HepG2 (cell line): ENCODE results near the gene YIPF3. TPM values are rescaled to one million over a fixed set of nuclear protein-coding genes. Genes with fewer than 3 reads are reported as not detected.

Experiments
- ATAC-seq: fragments of 200-7000 bp; cut with Tn5 transposase; 3 replicates; pipeline ENCODE4 v1.9.1; 2020; ENCODE audit warnings: mild to moderate bottlenecking, moderate library complexity
- BruUV-seq: library from RNA; stranded (reverse); fragments of 400-500 nt; replicated peaks from 2 replicates; lab custom pipeline; 2021; lab: Mats Ljungman, UMichigan
- CTCF ChIA-PET: fragments of 300-600 bp; formaldehyde crosslinking; extraction: SDS; loops from one replicate; lab custom pipeline; 2021; ENCODE audit warnings: low total read pairs, inconsistent platforms, low intra/inter-chr PET ratio; lab: Yijun Ruan, JAX
- POLR2A ChIA-PET: fragments of 350-600 bp; sonication (Branson Sonifier 250); formaldehyde crosslinking; loops from one replicate; lab custom pipeline; 2020; ENCODE audit warnings: antibody characterized with exemption, inconsistent platforms; lab: Yijun Ruan, JAX
- DNase-seq: peaks from one replicate; pipeline ENCODE4 v3.0.0-alpha.2; 2015; ENCODE audit warnings: low spot score
- FAIRE-seq: peaks from 3 replicates; lab custom pipeline; 2011; peaks lifted over from hg19 to GRCh38; lab: Jason Lieb, UNC
- H2AFZ ChIP-seq: one replicate; pipeline ENCODE4 v1.6.1; 2011; ENCODE audit warnings: low read length, inconsistent platforms
- H3K27ac ChIP-seq: fragments of 300-600 bp; 3 replicates; pipeline ENCODE4 v1.8.0; 2011; ENCODE audit warnings: mixed run types, mild to moderate bottlenecking, mixed read lengths, low read length, inconsistent platforms; ENCODE audit not compliant: insufficient read depth; ENCODE audit errors: extremely low read length
- H3K27me3 ChIP-seq, 2 experiments: fragments of 200-600 bp in 1 of 2; 2 replicates in 1 of 2; 3 replicates in 1 of 2; pipeline versions ENCODE4 v1.6.0 to v1.8.0; 2011; ENCODE audit warnings: low read length in 2 of 2, mild to moderate bottlenecking in 2 of 2, moderate library complexity in 2 of 2, inconsistent platforms in 1 of 2; ENCODE audit not compliant: insufficient read depth in 2 of 2, control insufficient read depth in 1 of 2
- H3K36me3 ChIP-seq, 2 experiments: fragments of 200-600 bp in 1 of 2; replicated peaks in 1 of 2; 2 replicates in 1 of 2; 3 replicates in 1 of 2; pipeline versions ENCODE4 v1.5.1 to v1.8.0; 2011; ENCODE audit warnings: low read length in 2 of 2, inconsistent platforms in 1 of 2; ENCODE audit not compliant: insufficient read depth in 2 of 2, control insufficient read depth in 1 of 2
- H3K4me1 ChIP-seq: 2 replicates; pipeline ENCODE4 v1.5.1; 2012; ENCODE audit warnings: low read length, inconsistent platforms; ENCODE audit not compliant: insufficient read depth
- H3K4me2 ChIP-seq: 2 replicates; pipeline ENCODE4 v1.6.0; 2011; ENCODE audit warnings: low read depth, low read length, inconsistent platforms
- H3K4me3 ChIP-seq, 3 experiments: fragments of 200-600 bp in 1 of 3; sonication (generic), shearing (Covaris generic) in 1 of 3; replicated peaks in 1 of 3; 2 replicates each; pipeline ENCODE4 v1.5.1; 2011 to 2016; ENCODE audit warnings: low read length in 3 of 3, inconsistent platforms in 2 of 3, low read depth in 2 of 3, mild to moderate bottlenecking in 2 of 3, control low read depth in 1 of 3, mixed read lengths in 1 of 3; ENCODE audit not compliant: insufficient read depth in 1 of 3
- H3K79me2 ChIP-seq: one replicate; pipeline ENCODE4 v1.6.1; 2011; ENCODE audit warnings: low read length, inconsistent platforms; ENCODE audit not compliant: insufficient read depth
- H3K9ac ChIP-seq: 2 replicates; pipeline ENCODE4 v1.6.0; 2011; ENCODE audit warnings: mild to moderate bottlenecking, low read depth, low read length, inconsistent platforms; ENCODE audit not compliant: insufficient read depth
- H3K9me3 ChIP-seq: 2 replicates; pipeline ENCODE4 v1.5.1; 2012; ENCODE audit warnings: mild to moderate bottlenecking, low read length
- H4K20me1 ChIP-seq: 2 replicates; pipeline ENCODE4 v1.6.0; 2011; ENCODE audit warnings: inconsistent platforms, mild to moderate bottlenecking, low read length, moderate library complexity; ENCODE audit not compliant: insufficient read depth
- ARNTL ChIP-seq: sonication (generic); formaldehyde crosslinking; IDR thresholded peaks from 2 replicates; pipeline ENCODE4 v1.4.0; 2020; ENCODE audit warnings: mild to moderate bottlenecking, missing genetic modification reagents
- BCL6 ChIP-seq: IDR thresholded peaks from 2 replicates; pipeline ENCODE4 v1.6.1; 2016; ENCODE audit warnings: missing genetic modification reagents, missing compliant biosample characterization
- BRCA1 ChIP-seq: sonication (generic); formaldehyde crosslinking; IDR thresholded peaks from 2 replicates; pipeline ENCODE4 v1.4.0; 2020; ENCODE audit warnings: missing genetic modification reagents
- CENPX ChIP-seq: sonication (generic); formaldehyde crosslinking; IDR thresholded peaks from 2 replicates; pipeline ENCODE4 v1.9.0; 2021; ENCODE audit warnings: mild to moderate bottlenecking, missing genetic modification reagents, moderate library complexity
- ELF3 ChIP-seq: IDR thresholded peaks from 2 replicates; pipeline ENCODE4 v1.6.1; 2016; ENCODE audit warnings: missing genetic modification reagents, missing compliant biosample characterization
- FOXP1 ChIP-seq, 2 experiments: fragments of 450-650 bp in 1 of 2; IDR thresholded peaks; 2 replicates each; pipeline ENCODE4 v1.6.1; 2017 to 2018; ENCODE audit warnings: antibody characterized with exemption in 1 of 2
- HNF1B ChIP-seq: sonication (generic); formaldehyde crosslinking; IDR thresholded peaks from 2 replicates; pipeline ENCODE4 v1.5.1; 2020; ENCODE audit warnings: mild to moderate bottlenecking, moderate library complexity, missing genetic modification reagents
- KLF12 ChIP-seq: sonication (generic); formaldehyde crosslinking; IDR thresholded peaks from 2 replicates; pipeline ENCODE4 v1.4.0; 2020; ENCODE audit warnings: missing genetic modification reagents, borderline replicate concordance
- KMT2B ChIP-seq: IDR thresholded peaks from 2 replicates; pipeline ENCODE4 v1.6.1; 2016; ENCODE audit warnings: missing genetic modification reagents, missing compliant biosample characterization
- MAFF ChIP-seq: IDR thresholded peaks from 2 replicates; pipeline ENCODE4 v1.6.1; 2011; ENCODE audit warnings: low read depth, low read length, improper control_type of control experiment
- NCOA2 ChIP-seq: sonication (generic); formaldehyde crosslinking; IDR thresholded peaks from 2 replicates; pipeline ENCODE4 v1.8.0; 2022; ENCODE audit warnings: inconsistent platforms
- NFATC3 ChIP-seq: sonication (generic); formaldehyde crosslinking; IDR thresholded peaks from 2 replicates; pipeline ENCODE4 v1.5.1; 2020; ENCODE audit warnings: mild to moderate bottlenecking, missing genetic modification reagents
- NFE2L1 ChIP-seq: sonication (generic); formaldehyde crosslinking; IDR thresholded peaks from 2 replicates; pipeline ENCODE4 v1.4.0; 2020; ENCODE audit warnings: missing genetic modification reagents, mild to moderate bottlenecking, borderline replicate concordance
- NR2F6 ChIP-seq, 2 experiments: IDR thresholded peaks; 2 replicates each; pipeline ENCODE4 v1.6.1; 2016; ENCODE audit warnings: antibody characterized with exemption in 1 of 2, mild to moderate bottlenecking in 1 of 2
- PTBP1 ChIP-seq: fragments of 200-400 bp; formaldehyde crosslinking; IDR thresholded peaks from 2 replicates; pipeline ENCODE4 v1.6.1; 2018; ENCODE audit warnings: low read length, low read depth; ENCODE audit not compliant: poor library complexity, severe bottlenecking
- RARA ChIP-seq: IDR thresholded peaks from 2 replicates; pipeline ENCODE4 v1.6.1; 2016; ENCODE audit warnings: missing genetic modification reagents, missing compliant biosample characterization
- SOX13 ChIP-seq, 3 experiments: fragments of 450-650 bp in 1 of 3; sonication (generic) in 1 of 3; formaldehyde crosslinking in 1 of 3; IDR thresholded peaks in 2 of 3; conservative IDR thresholded peaks in 1 of 3; 2 replicates each; pipeline versions ENCODE4 v1.5.0 to v1.6.1; 2016 to 2020; ENCODE audit warnings: antibody characterized with exemption in 1 of 3, mild to moderate bottlenecking in 1 of 3, missing compliant biosample characterization in 1 of 3, missing genetic modification reagents in 1 of 3, moderate library complexity in 1 of 3
- SOX5 ChIP-seq: IDR thresholded peaks from 2 replicates; pipeline ENCODE4 v1.6.1; 2016; ENCODE audit warnings: borderline replicate concordance
- TGIF2 ChIP-seq: IDR thresholded peaks from 2 replicates; pipeline ENCODE4 v1.6.1; 2016; ENCODE audit warnings: control low read depth, missing compliant biosample characterization
- ZNF30 ChIP-seq: sonication (generic); formaldehyde crosslinking; IDR thresholded peaks from 2 replicates; pipeline ENCODE4 v1.5.0; 2020; ENCODE audit warnings: mild to moderate bottlenecking, missing genetic modification reagents
- WGBS: methylation state at CpG from one replicate; pipeline ENCODE4 v1.1.6; 2017; ENCODE audit warnings: low lambda C conversion rate; 5-methylcytosine and 5-hydroxymethylcytosine counted together
- in situ Hi-C: cut with HindIII; loops from 2 replicates; pipeline ENCODE4 v1.10.0; 2017; ENCODE audit warnings: low pct_unique_long_range_greater_than_20kb; ENCODE audit not compliant: extremely low pct_ligation_motif_present
- intact Hi-C: fragments of 100-400 bp; cut with micrococcal nuclease; formaldehyde crosslinking; loops from one replicate; pipeline ENCODE4 v1.10.0; 2022; ENCODE audit not compliant: unreplicated experiment
- polyA plus RNA-seq, 8 experiments: library from polyadenylated mRNA; depleted of rRNA in 3 of 8; stranded (reverse) in 7 of 8; unstranded in 1 of 8; fragments of >200 nt; fragmentation: Illumina TruSeq in 4 of 8; extraction: Trizol in 4 of 8; gene quantifications; 2 replicates each; pipeline versions ENCODE4 v1.2.1 to v1.2.3, GENCODE V29; 2011 to 2016; ENCODE audit warnings: low read depth in 4 of 8, missing spikeins in 1 of 8, mixed read lengths in 1 of 8; ENCODE audit not compliant: insufficient read depth in 1 of 8
- total RNA-seq, 5 experiments: library from RNA; depleted of rRNA; stranded (reverse); fragments of >200 nt; fragmentation: Illumina TruSeq; extraction: Trizol; gene quantifications; 2 replicates each; pipeline ENCODE4 v1.2.3, GENCODE V29; 2016; ENCODE audit warnings: low read depth in 1 of 5
- TF ChIP-seq, protein P1 (sequence below): sonication (generic); formaldehyde crosslinking; IDR thresholded peaks from 2 replicates; pipeline ENCODE4 v1.4.0; 2020; ENCODE audit warnings: missing genetic modification reagents, low read depth, mild to moderate bottlenecking, borderline replicate concordance
- TF ChIP-seq, protein P2 (sequence below): IDR thresholded peaks from 2 replicates; pipeline ENCODE4 v1.6.1; 2016; ENCODE audit warnings: missing genetic modification reagents, missing compliant biosample characterization

Gene YIPF3
- total and polyA plus RNA-seq, 2 of the 13 experiments (the other 11 are each of a cell fraction or from before 2014, with no cell fraction given) = 107 to 206 TPM

DNA sequence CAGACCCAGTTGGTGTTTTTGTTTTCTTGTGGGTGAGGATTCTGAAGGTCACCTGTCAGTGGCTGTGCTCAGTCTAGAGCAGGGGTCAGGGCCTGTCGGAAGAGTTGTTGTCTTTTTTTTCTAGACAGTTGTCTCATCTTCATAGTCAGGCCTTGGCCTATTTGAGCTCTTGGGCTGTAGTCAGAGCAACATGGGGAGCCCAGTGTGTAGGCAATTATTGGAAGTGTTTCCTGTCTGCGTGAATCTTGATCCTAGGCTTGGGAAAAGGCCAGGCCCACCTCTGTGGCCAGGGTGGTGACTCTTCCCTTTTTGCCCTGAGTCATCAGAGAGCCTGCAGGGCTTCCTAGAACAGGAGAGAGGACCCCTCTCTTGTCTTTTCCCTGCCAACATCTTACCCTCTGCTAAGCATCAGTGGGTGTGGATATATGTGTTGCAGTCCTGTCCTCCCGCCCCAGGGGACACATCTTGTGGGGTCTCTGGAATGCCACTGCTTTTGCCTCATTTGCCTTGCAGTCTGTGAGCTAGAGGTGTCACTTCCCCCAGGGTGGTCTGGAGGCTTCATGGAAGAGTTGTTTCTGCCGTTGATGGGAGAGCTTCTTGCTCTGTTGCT is 28.0 kb downstream of the YIPF3 start:
- no TSS peak for BruUV-seq
- H3K27me3 ChIP-seq = no peaks in the 10 kb centered on the region
- H4K20me1 ChIP-seq = no peaks in the 10 kb centered on the region
- H3K79me2 ChIP-seq = peaks cover 49% of the 10 kb centered on the region
- H3K27ac ChIP-seq = no peak overlapping the region
- no peaks in the 10 kb centered on the region for H3K4me1 ChIP-seq
- no peak overlapping the region for H3K4me2 ChIP-seq
- no peak overlapping the region; a peak in 2 of 6 replicates for H3K4me3 ChIP-seq
- FAIRE-seq (no peak), ATAC-seq (peak; percentile 49), DNase-seq (peak; percentile 53)
- ChIA-PET CTCF (no interaction called here), POLR2A (interaction anchor here (0.5 to 6.4 kb wide), 5 partner anchors 9 to 639 kb away, joined by 3 to 141 read pairs (median 16); partner anchors contain the start of genes DLK2, TJAP1 and TMEM63B)
- H3K9ac ChIP-seq = no peak overlapping the region; the same call in none of the 2 replicates
- WGBS = 22% methylated on average over 4 of the region's 4 CpGs
- H3K36me3 ChIP-seq = peaks cover 0 to 4% of the 10 kb centered on the region in 2 experiments; a peak in 2 of 5 replicates
- no peaks in the 10 kb centered on the region for H3K9me3 ChIP-seq
- no peak overlapping the region for H2AFZ ChIP-seq
- in situ Hi-C loops (no loop called here), intact Hi-C loops (no loop called here)
- TF ChIP-seq MAFF (peak; percentile 48), KMT2B (CRISPR knock-in tag) (no peak; the same call in 1 of the 2 replicates), PTBP1 (no peak), NCOA2 (peak; percentile 57; the same call in 1 of the 2 replicates), NR2F6 (IDR thresholded peaks at IDR 0.05) (peak; percentile 75), NR2F6 (CRISPR knock-in tag; IDR thresholded peaks at IDR 0.05) (peak; percentile 87), TGIF2 (CRISPR knock-in tag) (peak; percentile 61; the same call in 1 of the 2 replicates), NFATC3 (CRISPR knock-in tag) (0 out of 2 replicates have a peak, but pooled peaks have one; percentile 60), HNF1B (CRISPR knock-in tag) (peak; percentile 69; the same call in 1 of the 2 replicates), SOX13 (IDR thresholded peaks at IDR 0.05) (no peak), SOX13 (CRISPR knock-in tag; conservative IDR thresholded peaks at IDR 0.05 in 1 of 2, IDR thresholded peaks at IDR 0.05 in 1 of 2) (peak in 1 of 2 experiments; percentile 69; a peak in 2 of 4 replicates), BRCA1 (CRISPR knock-in tag) (peak; percentile 90; the same call in 1 of the 2 replicates), NFE2L1 (CRISPR knock-in tag) (no peak), SOX5 (CRISPR knock-in tag) (peak; percentile 67; the same call in 1 of the 2 replicates), ELF3 (CRISPR knock-in tag) (peak; percentile 86), FOXP1 (IDR thresholded peaks at IDR 0.05) (no peak), FOXP1 (CRISPR knock-in tag; IDR thresholded peaks at IDR 0.05) (peak; percentile 86), ARNTL (peak; percentile 77), KLF12 (CRISPR knock-in tag) (0 out of 2 replicates have a peak, but pooled peaks have one; percentile 59), RARA (CRISPR knock-in tag) (peak; percentile 90), ZNF30 (CRISPR knock-in tag) (no peak), CENPX (CRISPR knock-in tag) (no peak), BCL6 (peak; percentile 84)
- TF ChIP-seq, protein P1, sequence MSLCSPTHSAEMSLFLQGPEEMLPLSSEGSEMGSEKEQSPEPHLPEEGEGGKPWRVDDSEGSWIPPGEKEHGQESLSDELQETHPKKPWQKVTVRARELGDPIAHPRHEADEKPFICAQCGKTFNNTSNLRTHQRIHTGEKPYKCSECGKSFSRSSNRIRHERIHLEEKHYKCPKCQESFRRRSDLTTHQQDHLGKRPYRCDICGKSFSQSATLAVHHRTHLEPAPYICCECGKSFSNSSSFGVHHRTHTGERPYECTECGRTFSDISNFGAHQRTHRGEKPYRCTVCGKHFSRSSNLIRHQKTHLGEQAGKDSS (CRISPR knock-in tag) = peak; percentile 62; the same call in 1 of the 2 replicates
- TF ChIP-seq, protein P2, sequence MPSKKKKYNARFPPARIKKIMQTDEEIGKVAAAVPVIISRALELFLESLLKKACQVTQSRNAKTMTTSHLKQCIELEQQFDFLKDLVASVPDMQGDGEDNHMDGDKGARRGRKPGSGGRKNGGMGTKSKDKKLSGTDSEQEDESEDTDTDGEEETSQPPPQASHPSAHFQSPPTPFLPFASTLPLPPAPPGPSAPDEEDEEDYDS = peak; percentile 24; the same call in 1 of the 2 replicates
